PFSK-1 (cell line): ENCODE measurements around the gene SAP30.

Source experiments
- FOXP2 ChIP-seq: optimal IDR thresholded peaks from 2 replicates; pipeline ENCODE3; 2011; ENCODE audit warnings: borderline replicate concordance, control low read depth, inconsistent platforms; ENCODE audit not compliant: insufficient read depth; ENCODE audit errors: extremely low read length, extremely low read depth
- POLR2AphosphoS5 ChIP-seq: IDR thresholded peaks from 2 replicates; pipeline ENCODE4 v1.6.1; 2012; ENCODE audit warnings: low read depth, mild to moderate bottlenecking, control low read depth, low read length, moderate library complexity
- REST ChIP-seq, 2 experiments: IDR thresholded peaks; 2 replicates each; pipeline versions ENCODE4 v1.6.1 to v1.8.0; 2011 to 2012; ENCODE audit warnings: low read depth in 2 of 2, low read length in 2 of 2, control low read depth in 1 of 2, inconsistent platforms in 1 of 2, mild to moderate bottlenecking in 1 of 2, moderate library complexity in 1 of 2; ENCODE audit not compliant: insufficient read depth in 1 of 2
- SIN3A ChIP-seq: IDR thresholded peaks from 2 replicates; pipeline ENCODE4 v1.6.1; 2012; ENCODE audit warnings: mild to moderate bottlenecking, low read length, moderate library complexity, borderline replicate concordance; ENCODE audit not compliant: insufficient read depth
- TAF1 ChIP-seq: IDR thresholded peaks from 2 replicates; pipeline ENCODE4 v1.6.1; 2012; ENCODE audit warnings: low read length, control low read depth, borderline replicate concordance; ENCODE audit not compliant: insufficient read depth

Gene SAP30

GRCh38 chr4:173332963-173333657 is 37.6 kb upstream of the SAP30 start:
- no peak for TF ChIP-seq SIN3A
- TF ChIP-seq REST (IDR thresholded peaks at IDR 0.05; ENCODE audit: insufficient read depth in 1 of 2, low read depth in 2 of 2, low read length in 2 of 2): no peak
- no peak for TF ChIP-seq FOXP2
- TF ChIP-seq TAF1: no peak

- TF ChIP-seq POLR2AphosphoS5: no peak
- no peak for TF ChIP-seq SIN3A
- no peak for TF ChIP-seq TAF1
- no peak for TF ChIP-seq REST (IDR thresholded peaks at IDR 0.05; ENCODE audit: insufficient read depth in 1 of 2, low read depth in 2 of 2, low read length in 2 of 2)
These were observed 37.1 kb upstream of the SAP30 start for GRCh38 chr4:173333658-173334084.

GRCh38 chr4:173334085-173334890 is 36.5 kb upstream of the SAP30 start, which contains the start of gene HMGB2:
Gene HMGB2 (minus strand): TSS chr4:173334358. CDS start chr4:173333649, 709 bp downstream.
- TF ChIP-seq TAF1: peak; percentile 95; the same call in 1 of the 2 replicates
- TF ChIP-seq POLR2AphosphoS5: peak; percentile 97
- TF ChIP-seq SIN3A: peak; percentile 76; the same call in 1 of the 2 replicates
- peak; percentile 35 for TF ChIP-seq FOXP2
- TF ChIP-seq REST (IDR thresholded peaks at IDR 0.05; ENCODE audit: insufficient read depth in 1 of 2, low read depth in 2 of 2, low read length in 2 of 2): peak; percentile 10 to 23; a peak in 1 of 4 replicates

GRCh38 chr4:173334891-173335752 is 35.6 kb upstream of the SAP30 start:
- TF ChIP-seq REST (IDR thresholded peaks at IDR 0.05; ENCODE audit: insufficient read depth in 1 of 2, low read depth in 2 of 2, low read length in 2 of 2) (0 out of 4 replicates have a peak, but pooled peaks of 1 of the 2 experiments have one; percentile 17), FOXP2 (peak; percentile 75), SIN3A (peak; percentile 81; the same call in 1 of the 2 replicates), POLR2AphosphoS5 (peak; percentile 62; the same call in 1 of the 2 replicates), TAF1 (no peak)
